ENCODE data around the gene BCAS1. TPM values are rescaled to one million over a fixed set of nuclear protein-coding genes. Genes with fewer than 3 reads are reported as not detected.

BCAS1 gene
- total RNA-seq, 4 donors from 2014 or later = 0.32 TPM; not detected in 3

DNA sequence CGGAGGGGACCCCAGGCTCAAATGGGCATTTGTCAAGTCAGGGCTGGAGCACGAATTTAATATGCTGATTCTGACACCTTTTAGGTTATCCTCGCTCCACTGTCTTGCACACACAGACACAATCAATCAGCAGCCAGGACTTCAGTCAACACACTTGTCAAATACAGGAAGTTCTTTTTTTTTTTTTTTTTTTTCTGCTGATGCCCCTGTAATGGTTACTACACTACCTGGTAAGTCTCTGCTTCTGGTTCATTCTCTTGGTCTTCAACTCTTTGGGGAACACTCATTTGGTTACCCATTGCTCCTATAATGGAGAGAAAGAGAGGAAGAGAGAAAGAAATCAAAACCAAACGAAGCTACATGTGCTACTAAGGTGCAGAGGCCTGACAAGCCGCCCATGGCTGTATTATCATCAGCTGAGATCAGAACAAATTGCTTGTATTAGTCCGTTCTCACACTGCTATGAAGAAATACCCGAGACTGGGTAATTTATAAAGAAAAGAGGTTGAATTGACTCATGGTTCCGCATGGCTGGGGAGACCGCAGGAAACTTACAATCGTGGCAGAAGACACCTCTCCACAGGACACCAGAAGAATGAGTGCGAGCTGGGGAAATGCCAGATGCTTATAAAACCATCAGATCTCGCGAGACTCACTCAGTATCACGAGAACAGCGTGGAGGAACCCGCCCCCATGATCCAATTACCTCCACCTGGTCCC, 11.8 kb downstream of the BCAS1 start:
- Histone ChIP-seq H3K36me3 (no peaks in the 10 kb centered on the region), H3K4me1 (no peaks in the 10 kb centered on the region), H3K9me3 (no peaks in the 10 kb centered on the region), H3K27me3 (no peaks in the 10 kb centered on the region), H3K4me3 (no peak overlapping the region), H3K27ac (no peak overlapping the region)
- intact Hi-C loops (cut with DNase I; ENCODE audit: low total_unique reads) (no loop called here), in situ Hi-C loops (cut with MboI; ENCODE audit: low sequenced_read_pairs in 4 of 4) (loop anchor here in 1 of 4 donors (25.0 kb wide), 1 partner anchor 496 kb away; no protein-coding TSS in a partner anchor)
- DNase-seq (no peak), ATAC-seq (no peak)
- no peak for TF ChIP-seq POLR2A (IDR thresholded peaks at IDR 0.05)
- TF ChIP-seq, protein P1, sequence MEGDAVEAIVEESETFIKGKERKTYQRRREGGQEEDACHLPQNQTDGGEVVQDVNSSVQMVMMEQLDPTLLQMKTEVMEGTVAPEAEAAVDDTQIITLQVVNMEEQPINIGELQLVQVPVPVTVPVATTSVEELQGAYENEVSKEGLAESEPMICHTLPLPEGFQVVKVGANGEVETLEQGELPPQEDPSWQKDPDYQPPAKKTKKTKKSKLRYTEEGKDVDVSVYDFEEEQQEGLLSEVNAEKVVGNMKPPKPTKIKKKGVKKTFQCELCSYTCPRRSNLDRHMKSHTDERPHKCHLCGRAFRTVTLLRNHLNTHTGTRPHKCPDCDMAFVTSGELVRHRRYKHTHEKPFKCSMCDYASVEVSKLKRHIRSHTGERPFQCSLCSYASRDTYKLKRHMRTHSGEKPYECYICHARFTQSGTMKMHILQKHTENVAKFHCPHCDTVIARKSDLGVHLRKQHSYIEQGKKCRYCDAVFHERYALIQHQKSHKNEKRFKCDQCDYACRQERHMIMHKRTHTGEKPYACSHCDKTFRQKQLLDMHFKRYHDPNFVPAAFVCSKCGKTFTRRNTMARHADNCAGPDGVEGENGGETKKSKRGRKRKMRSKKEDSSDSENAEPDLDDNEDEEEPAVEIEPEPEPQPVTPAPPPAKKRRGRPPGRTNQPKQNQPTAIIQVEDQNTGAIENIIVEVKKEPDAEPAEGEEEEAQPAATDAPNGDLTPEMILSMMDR (IDR thresholded peaks at IDR 0.05 in 4 of 5, conservative IDR thresholded peaks at IDR 0.05 in 1 of 5) = no peak

DNA sequence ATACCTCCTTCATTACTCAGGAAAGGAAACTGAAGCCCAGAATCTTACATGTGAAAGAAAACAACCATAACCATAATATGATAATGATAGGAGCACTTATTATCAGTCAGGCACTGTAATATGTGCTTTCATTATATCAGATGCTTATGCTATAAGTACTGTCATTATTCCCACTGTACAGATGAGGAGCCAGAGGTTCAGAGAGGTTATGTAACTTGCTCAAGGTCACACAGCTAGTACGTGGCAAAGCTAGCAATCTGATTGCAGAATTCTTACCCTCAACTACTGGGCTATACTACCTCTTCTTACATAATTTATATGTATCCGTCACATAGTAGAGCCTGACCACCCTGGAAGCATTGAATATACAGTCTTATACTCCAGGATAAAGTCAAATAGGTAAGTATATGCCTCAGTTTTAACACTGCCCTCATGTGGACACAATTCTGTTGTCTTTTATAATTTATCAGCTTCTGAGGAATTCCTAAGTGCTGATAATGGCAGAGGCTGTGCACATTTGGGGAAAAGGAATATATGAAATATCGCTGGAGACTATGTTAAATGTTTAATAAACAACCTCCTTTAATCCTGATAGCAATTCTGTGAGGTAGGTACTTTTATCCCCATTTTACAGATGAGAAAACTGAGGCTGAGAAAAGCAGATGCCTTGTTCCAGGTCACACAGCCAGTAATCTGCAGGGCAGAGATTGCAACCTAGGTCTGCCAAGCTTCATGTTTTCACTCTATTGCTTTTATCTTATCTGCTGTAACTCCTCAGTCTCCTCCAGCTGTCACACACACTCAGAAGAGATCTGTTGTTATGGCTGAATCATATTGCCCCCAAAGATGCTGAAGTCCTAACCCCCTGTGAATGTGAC, 13.4 kb downstream of the BCAS1 start:
- H3K27ac ChIP-seq = no peak overlapping the region
- DNase-seq (no peak), ATAC-seq (no peak)
- no peaks in the 10 kb centered on the region for H3K36me3 ChIP-seq
- no peaks in the 10 kb centered on the region for H3K9me3 ChIP-seq
- TF ChIP-seq, protein P1 (IDR thresholded peaks at IDR 0.05 in 4 of 5, conservative IDR thresholded peaks at IDR 0.05 in 1 of 5) = no peak
- no peak for TF ChIP-seq POLR2A (IDR thresholded peaks at IDR 0.05)
- no peak overlapping the region for H3K4me3 ChIP-seq
- in situ Hi-C loops (cut with MboI; ENCODE audit: low sequenced_read_pairs in 4 of 4) (loop anchor here in 1 of 4 donors (25.0 kb wide), 1 partner anchor 495 kb away; no protein-coding TSS in a partner anchor), intact Hi-C loops (cut with DNase I; ENCODE audit: low total_unique reads) (no loop called here)
- H3K27me3 ChIP-seq = no peaks in the 10 kb centered on the region
- H3K4me1 ChIP-seq = no peaks in the 10 kb centered on the region

DNA sequence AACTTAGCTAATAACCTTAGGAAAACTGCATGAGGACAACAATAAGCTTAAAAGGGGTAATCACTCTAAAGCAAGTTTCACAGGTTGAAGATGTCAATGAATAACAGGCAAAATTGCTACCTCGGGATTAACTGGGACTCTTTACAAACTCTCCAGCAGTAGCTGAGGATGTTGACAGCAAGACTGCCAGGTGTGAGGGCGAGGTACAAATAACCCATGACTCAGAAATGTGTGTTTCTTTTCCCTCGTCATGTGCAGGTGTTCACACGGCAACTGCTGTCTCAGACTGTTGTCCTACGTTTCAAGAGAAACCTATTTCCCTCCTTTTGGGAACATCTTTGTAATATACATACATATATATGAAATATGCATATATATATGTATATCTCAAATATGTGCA, 15.9 kb downstream of the BCAS1 start:
- no peaks in the 10 kb centered on the region for H3K27me3 ChIP-seq
- intact Hi-C loops (cut with DNase I; ENCODE audit: low total_unique reads) = no loop called here
- no peaks in the 10 kb centered on the region for H3K36me3 ChIP-seq
- ATAC-seq (no peak), DNase-seq (no peak)
- TF ChIP-seq POLR2A (IDR thresholded peaks at IDR 0.05) = no peak
- TF ChIP-seq, protein P1 (IDR thresholded peaks at IDR 0.05 in 4 of 5, conservative IDR thresholded peaks at IDR 0.05 in 1 of 5) = no peak
- no peaks in the 10 kb centered on the region for H3K9me3 ChIP-seq
- H3K4me3 ChIP-seq = no peak overlapping the region
- no peak overlapping the region for H3K27ac ChIP-seq
- in situ Hi-C loops (cut with MboI; ENCODE audit: low sequenced_read_pairs in 4 of 4) = loop anchor here in 1 of 4 donors (25.0 kb wide), 1 partner anchor 492 kb away; no protein-coding TSS in a partner anchor
- no peaks in the 10 kb centered on the region for H3K4me1 ChIP-seq

DNA sequence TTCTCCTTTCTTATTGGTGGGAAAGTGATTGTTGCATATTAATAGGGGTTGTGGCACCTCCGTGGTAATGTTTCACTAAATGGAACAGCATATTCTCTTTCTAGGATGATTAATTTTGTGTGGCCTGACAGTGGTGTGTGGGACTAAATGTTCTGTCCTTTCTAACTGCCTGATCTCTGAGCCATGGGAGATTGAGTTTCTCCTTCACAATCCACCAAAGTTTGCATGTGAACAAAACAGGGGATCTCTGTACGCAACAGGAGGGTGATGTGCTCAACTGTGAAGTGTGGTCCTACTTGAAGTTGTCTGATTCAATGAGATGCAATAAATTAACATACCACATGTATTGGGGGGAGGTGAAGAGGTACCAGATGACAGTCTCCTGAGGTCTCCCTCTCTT, 19.3 kb downstream of the BCAS1 start:
- Histone ChIP-seq H3K4me1 (no peaks in the 10 kb centered on the region), H3K36me3 (no peaks in the 10 kb centered on the region), H3K27ac (no peak overlapping the region), H3K27me3 (no peaks in the 10 kb centered on the region), H3K4me3 (no peak overlapping the region), H3K9me3 (no peaks in the 10 kb centered on the region)
- intact Hi-C loops (cut with DNase I; ENCODE audit: low total_unique reads) (no loop called here), in situ Hi-C loops (cut with MboI; ENCODE audit: low sequenced_read_pairs in 4 of 4) (loop anchor here in 1 of 4 donors (25.0 kb wide), 1 partner anchor 489 kb away; no protein-coding TSS in a partner anchor)
- ATAC-seq (no peak), DNase-seq (no peak)
- no peak for TF ChIP-seq POLR2A (IDR thresholded peaks at IDR 0.05)
- TF ChIP-seq, protein P1 (IDR thresholded peaks at IDR 0.05 in 4 of 5, conservative IDR thresholded peaks at IDR 0.05 in 1 of 5) = no peak
